GM12878 (cell line): ENCODE measurements around the gene MGMT. TPM values are rescaled to one million over a fixed set of nuclear protein-coding genes. Genes with fewer than 3 reads are reported as not detected.

Experiments
- ATAC-seq: fragments of 200-7000 bp; cut with Tn5 transposase; 3 replicates; pipeline ENCODE4 v1.9.1; 2020; ENCODE audit warnings: mild to moderate bottlenecking, moderate library complexity
- BruUV-seq: library from RNA; stranded (reverse); fragments of 400-500 nt; replicated peaks from 2 replicates; lab custom pipeline; 2021; lab: Mats Ljungman, UMichigan
- CTCF ChIA-PET: fragments of 300-600 bp; sonication (Branson Sonifier 250); formaldehyde crosslinking; extraction: SDS; loops from one replicate; lab custom pipeline; 2021; ENCODE audit warnings: inconsistent platforms; lab: Yijun Ruan, JAX
- POLR2A ChIA-PET: fragments of 350-600 bp; formaldehyde crosslinking; extraction: SDS; loops from one replicate; lab custom pipeline; 2021; ENCODE audit warnings: inconsistent platforms; lab: Charles Lee
- RAD21 ChIA-PET: fragments of 300-600 bp; sonication (Branson Sonifier 250); formaldehyde crosslinking; loops from one replicate; lab custom pipeline; 2023; ENCODE audit warnings: antibody characterized with exemption; ENCODE audit not compliant: unreplicated experiment; lab: Charles Lee
- SMC1A ChIA-PET: fragments of 300-600 bp; sonication (Branson Sonifier 250); formaldehyde crosslinking; loops from one replicate; lab custom pipeline; 2023; ENCODE audit not compliant: unreplicated experiment, uncharacterized antibody; lab: Charles Lee
- DNase-seq: peaks from one replicate; pipeline ENCODE4 v3.0.0-alpha.2; 2011; ENCODE audit warnings: low read depth, low spot score
- FAIRE-seq: peaks from 3 replicates; lab custom pipeline; 2011; peaks lifted over from hg19 to GRCh38; lab: Jason Lieb, UNC
- H2AFZ ChIP-seq: 2 replicates; pipeline ENCODE4 v1.6.0; 2011; ENCODE audit warnings: low read depth, low read length, control low read depth; ENCODE audit not compliant: control insufficient read depth
- H3K27ac ChIP-seq: 2 replicates; pipeline ENCODE4 v1.5.1; 2011; ENCODE audit warnings: control low read depth; ENCODE audit not compliant: control insufficient read depth, insufficient read depth
- H3K27me3 ChIP-seq, 2 experiments: replicated peaks in 1 of 2; 2 replicates each; pipeline versions ENCODE4 v1.6.0 to v1.6.1; 2011; ENCODE audit warnings: low read length in 1 of 2; ENCODE audit not compliant: control insufficient read depth in 2 of 2, insufficient read depth in 2 of 2
- H3K36me3 ChIP-seq, 2 experiments: 2 replicates each; pipeline ENCODE4 v1.5.1; 2011; ENCODE audit warnings: low read length in 1 of 2; ENCODE audit not compliant: control insufficient read depth in 2 of 2, insufficient read depth in 2 of 2
- H3K4me1 ChIP-seq: 2 replicates; pipeline ENCODE4 v1.6.1; 2011; ENCODE audit warnings: mild to moderate bottlenecking, low read length, moderate library complexity, mixed read lengths; ENCODE audit not compliant: control insufficient read depth, insufficient read depth
- H3K4me2 ChIP-seq: 2 replicates; pipeline ENCODE4 v1.6.0; 2011; ENCODE audit warnings: control low read depth; ENCODE audit not compliant: control insufficient read depth, insufficient read depth
- H3K4me3 ChIP-seq: fragments of 200-600 bp; sonication (generic); 2 replicates; pipeline ENCODE4 v1.5.1; 2016
- H3K79me2 ChIP-seq: 2 replicates; pipeline ENCODE4 v1.6.0; 2011; ENCODE audit warnings: low read length; ENCODE audit not compliant: control insufficient read depth, insufficient read depth
- H3K9ac ChIP-seq: 2 replicates; pipeline ENCODE4 v1.8.0; 2011; ENCODE audit warnings: low read length, control low read depth, mixed read lengths; ENCODE audit not compliant: control insufficient read depth, insufficient read depth
- H3K9me3 ChIP-seq: replicated peaks from 3 replicates; pipeline ENCODE4 v1.5.1; 2011; ENCODE audit warnings: mild to moderate bottlenecking, low read length; ENCODE audit not compliant: control insufficient read depth, insufficient read depth
- H4K20me1 ChIP-seq: 2 replicates; pipeline ENCODE4 v1.6.0; 2011; ENCODE audit not compliant: control insufficient read depth, insufficient read depth
- CEBPZ ChIP-seq: fragments of 150-350 bp; IDR thresholded peaks from 2 replicates; pipeline ENCODE4 v1.6.1; 2016; ENCODE audit warnings: low read depth, low read length
- CREM ChIP-seq: IDR thresholded peaks from 2 replicates; pipeline ENCODE4 v1.6.1; 2014; ENCODE audit warnings: antibody characterized with exemption, low read depth
- EP300 ChIP-seq, 2 experiments: fragments of 150-350 bp in 1 of 2; IDR thresholded peaks; 2 replicates each; pipeline ENCODE4 v1.6.1; 2011 to 2012; ENCODE audit warnings: low read depth in 2 of 2, low read length in 2 of 2, borderline replicate concordance in 1 of 2, improper control_type of control experiment in 1 of 2, inconsistent platforms in 1 of 2; ENCODE audit not compliant: control insufficient read depth in 1 of 2
- GABPA ChIP-seq: IDR thresholded peaks from 2 replicates; pipeline ENCODE4 v1.6.1; 2014; ENCODE audit warnings: antibody characterized with exemption, low read depth, mild to moderate bottlenecking, inconsistent platforms
- KLF5 ChIP-seq: fragments of 450-650 bp; IDR thresholded peaks from 2 replicates; pipeline ENCODE4 v1.6.1; 2014; ENCODE audit warnings: mild to moderate bottlenecking; ENCODE audit not compliant: partially characterized antibody
- LARP7 ChIP-seq: fragments of 450-650 bp; IDR thresholded peaks from 2 replicates; pipeline ENCODE4 v1.6.1; 2017; ENCODE audit warnings: mild to moderate bottlenecking
- PAX5 ChIP-seq: IDR thresholded peaks from 2 replicates; pipeline ENCODE4 v1.6.1; 2011; ENCODE audit warnings: low read depth, low read length, borderline replicate concordance
- PAX8 ChIP-seq: fragments of 450-650 bp; IDR thresholded peaks from 2 replicates; pipeline ENCODE4 v1.6.1; 2017; ENCODE audit warnings: mild to moderate bottlenecking, moderate library complexity
- PML ChIP-seq: IDR thresholded peaks from 2 replicates; pipeline ENCODE4 v1.6.1; 2012; ENCODE audit warnings: low read length, inconsistent platforms
- RAD51 ChIP-seq: fragments of 450-650 bp; IDR thresholded peaks from 2 replicates; pipeline ENCODE4 v1.6.1; 2016; ENCODE audit warnings: moderate library complexity, mild to moderate bottlenecking, inconsistent platforms
- SIN3A ChIP-seq: IDR thresholded peaks from 2 replicates; pipeline ENCODE4 v1.6.1; 2012; ENCODE audit warnings: low read depth, low read length, improper control_type of control experiment
- SP1 ChIP-seq: IDR thresholded peaks from one replicate; pipeline ENCODE4 v1.6.1; 2011; ENCODE audit warnings: low read depth, low read length
- SUPT20H ChIP-seq: IDR thresholded peaks from 2 replicates; pipeline ENCODE4 v1.6.1; 2011; ENCODE audit warnings: low read depth, mild to moderate bottlenecking, low read length, moderate library complexity, borderline replicate concordance; ENCODE audit not compliant: control insufficient read depth
- ZNF207 ChIP-seq: fragments of 450-650 bp; IDR thresholded peaks from 2 replicates; pipeline ENCODE4 v1.6.1; 2014; ENCODE audit warnings: antibody characterized with exemption, mild to moderate bottlenecking, borderline replicate concordance
- WGBS: methylation state at CpG from one replicate; pipeline ENCODE4 v1.1.6; 2016; ENCODE audit warnings: low lambda C conversion rate; ENCODE audit not compliant: insufficient replicate concordance, insufficient coverage; ENCODE audit errors: missing lambda C conversion rate; 5-methylcytosine and 5-hydroxymethylcytosine counted together
- in situ Hi-C: fragments of 300-500 bp; cut with MboI; formaldehyde crosslinking; loops from 9 replicates; pipeline ENCODE4 v1.14.3; 2018; ENCODE audit warnings: mixed read lengths
- intact Hi-C: fragments of 100-400 bp; cut with micrococcal nuclease; formaldehyde crosslinking; loops from one replicate; pipeline ENCODE4 v1.14.2; 2022; ENCODE audit not compliant: unreplicated experiment
- polyA plus RNA-seq, 11 experiments: library from polyadenylated mRNA; depleted of rRNA in 4 of 11; unstranded in 6 of 11; stranded (reverse) in 5 of 11; fragments of >200 nt; fragmentation: Nextera tagmentation in 4 of 11; fragmentation: Illumina TruSeq in 1 of 11; extraction: Ambion mirVana in 4 of 11; extraction: Trizol in 1 of 11; gene quantifications; 1 replicate in 1 of 11; 2 replicates in 10 of 11; pipeline versions ENCODE4 v1.2.1 to v1.2.3, GENCODE V29; 2011 to 2016; ENCODE audit warnings: inconsistent platforms in 2 of 11, missing spikeins in 2 of 11, low read depth in 1 of 11
- total RNA-seq, 4 experiments: library from RNA; depleted of rRNA in 3 of 4; stranded (reverse); fragments of >200 nt in 3 of 4; fragmentation: Illumina TruSeq in 1 of 4; extraction: Trizol in 1 of 4; gene quantifications; 2 replicates each; pipeline versions ENCODE4 v1.2.1 to v1.2.3, GENCODE V29; 2013 to 2021
- TF ChIP-seq, protein P1 (sequence below): fragments of 450-650 bp; IDR thresholded peaks from 2 replicates; pipeline ENCODE4 v1.6.1; 2017; ENCODE audit warnings: mild to moderate bottlenecking, moderate library complexity
- TF ChIP-seq, protein P2 (sequence below): IDR thresholded peaks from 2 replicates; pipeline ENCODE4 v1.6.1; 2011; ENCODE audit warnings: mild to moderate bottlenecking, low read depth, low read length, moderate library complexity; ENCODE audit not compliant: insufficient replicate concordance

The MGMT gene
- total and polyA plus RNA-seq, 10 of the 15 experiments (the other 5 are each of a cell fraction or from before 2014, with no cell fraction given): 0.16 to 24.2 (median 13.3) TPM

DNA sequence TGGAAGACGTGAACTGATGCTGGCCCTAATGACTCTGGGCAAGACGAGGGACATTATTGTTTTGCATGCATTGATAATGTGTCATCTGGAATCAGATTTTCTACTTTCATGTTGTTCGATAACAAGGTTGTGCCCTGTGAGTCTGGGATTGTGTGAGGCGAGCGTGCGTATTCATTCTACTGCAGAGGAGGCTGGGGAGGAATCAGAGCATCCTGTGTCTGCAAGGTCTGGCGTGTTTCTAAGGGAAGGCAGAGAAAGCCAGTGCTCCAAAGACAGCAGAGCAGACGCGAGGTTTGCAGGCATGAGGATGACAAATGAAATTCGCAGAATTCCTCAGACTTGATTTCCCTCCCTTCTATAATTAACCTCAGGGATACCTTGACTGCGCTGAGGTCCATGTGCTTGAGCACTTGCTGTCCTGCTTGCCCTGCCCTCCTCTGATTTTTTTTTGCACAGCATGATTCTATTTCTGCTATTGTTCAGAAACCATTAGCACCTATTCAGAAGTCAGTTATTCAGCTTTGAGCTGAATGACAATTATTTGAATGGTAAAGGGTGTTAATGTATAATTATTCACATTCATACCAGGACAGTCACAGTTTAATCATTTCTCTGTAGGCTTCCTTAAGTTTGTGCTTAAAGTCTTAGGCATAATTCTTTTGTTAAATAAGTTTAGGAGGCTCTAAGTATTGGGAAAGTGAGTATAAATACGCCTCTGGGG is 263.4 kb downstream of the MGMT start:
- no peak for FAIRE-seq
- Histone ChIP-seq H2AFZ (no peak overlapping the region), H3K9ac (no peak overlapping the region), H3K27me3 (no peaks in the 10 kb centered on the region), H3K9me3 (no peaks in the 10 kb centered on the region; the same call in 2 of the 3 replicates), H3K4me1 (no peaks in the 10 kb centered on the region), H3K79me2 (no peaks in the 10 kb centered on the region), H3K27ac (no peak overlapping the region), H4K20me1 (no peaks in the 10 kb centered on the region), H3K4me2 (no peak overlapping the region), H3K4me3 (no peak overlapping the region), H3K36me3 (no peaks in the 10 kb centered on the region)
- no TSS peak for BruUV-seq
- POLR2A ChIA-PET: no interaction called here
- in situ Hi-C loops: no loop called here
- RAD21 ChIA-PET: no interaction called here
- no peak for DNase-seq
- no peak for ATAC-seq
- intact Hi-C loops: no loop called here
- WGBS: 95% methylated on average over 12 of the region's 12 CpGs
- CTCF ChIA-PET: no interaction called here
- SMC1A ChIA-PET: no interaction called here
- TF ChIP-seq PAX5 (no peak), RAD51 (no peak), CEBPZ (no peak), EP300 (IDR thresholded peaks at IDR 0.05; ENCODE audit: borderline replicate concordance in 1 of 2, control insufficient read depth in 1 of 2, low read depth in 2 of 2, low read length in 2 of 2) (no peak), KLF5 (no peak), ZNF207 (no peak), PAX8 (no peak), GABPA (no peak), SIN3A (no peak), LARP7 (no peak), CREM (no peak), PML (no peak), SP1 (no peak), SUPT20H (no peak)
- TF ChIP-seq, protein P1, sequence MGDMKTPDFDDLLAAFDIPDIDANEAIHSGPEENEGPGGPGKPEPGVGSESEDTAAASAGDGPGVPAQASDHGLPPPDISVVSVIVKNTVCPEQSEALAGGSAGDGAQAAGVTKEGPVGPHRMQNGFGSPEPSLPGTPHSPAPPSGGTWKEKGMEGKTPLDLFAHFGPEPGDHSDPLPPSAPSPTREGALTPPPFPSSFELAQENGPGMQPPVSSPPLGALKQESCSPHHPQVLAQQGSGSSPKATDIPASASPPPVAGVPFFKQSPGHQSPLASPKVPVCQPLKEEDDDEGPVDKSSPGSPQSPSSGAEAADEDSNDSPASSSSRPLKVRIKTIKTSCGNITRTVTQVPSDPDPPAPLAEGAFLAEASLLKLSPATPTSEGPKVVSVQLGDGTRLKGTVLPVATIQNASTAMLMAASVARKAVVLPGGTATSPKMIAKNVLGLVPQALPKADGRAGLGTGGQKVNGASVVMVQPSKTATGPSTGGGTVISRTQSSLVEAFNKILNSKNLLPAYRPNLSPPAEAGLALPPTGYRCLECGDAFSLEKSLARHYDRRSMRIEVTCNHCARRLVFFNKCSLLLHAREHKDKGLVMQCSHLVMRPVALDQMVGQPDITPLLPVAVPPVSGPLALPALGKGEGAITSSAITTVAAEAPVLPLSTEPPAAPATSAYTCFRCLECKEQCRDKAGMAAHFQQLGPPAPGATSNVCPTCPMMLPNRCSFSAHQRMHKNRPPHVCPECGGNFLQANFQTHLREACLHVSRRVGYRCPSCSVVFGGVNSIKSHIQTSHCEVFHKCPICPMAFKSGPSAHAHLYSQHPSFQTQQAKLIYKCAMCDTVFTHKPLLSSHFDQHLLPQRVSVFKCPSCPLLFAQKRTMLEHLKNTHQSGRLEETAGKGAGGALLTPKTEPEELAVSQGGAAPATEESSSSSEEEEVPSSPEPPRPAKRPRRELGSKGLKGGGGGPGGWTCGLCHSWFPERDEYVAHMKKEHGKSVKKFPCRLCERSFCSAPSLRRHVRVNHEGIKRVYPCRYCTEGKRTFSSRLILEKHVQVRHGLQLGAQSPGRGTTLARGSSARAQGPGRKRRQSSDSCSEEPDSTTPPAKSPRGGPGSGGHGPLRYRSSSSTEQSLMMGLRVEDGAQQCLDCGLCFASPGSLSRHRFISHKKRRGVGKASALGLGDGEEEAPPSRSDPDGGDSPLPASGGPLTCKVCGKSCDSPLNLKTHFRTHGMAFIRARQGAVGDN: no peak
- TF ChIP-seq, protein P2, sequence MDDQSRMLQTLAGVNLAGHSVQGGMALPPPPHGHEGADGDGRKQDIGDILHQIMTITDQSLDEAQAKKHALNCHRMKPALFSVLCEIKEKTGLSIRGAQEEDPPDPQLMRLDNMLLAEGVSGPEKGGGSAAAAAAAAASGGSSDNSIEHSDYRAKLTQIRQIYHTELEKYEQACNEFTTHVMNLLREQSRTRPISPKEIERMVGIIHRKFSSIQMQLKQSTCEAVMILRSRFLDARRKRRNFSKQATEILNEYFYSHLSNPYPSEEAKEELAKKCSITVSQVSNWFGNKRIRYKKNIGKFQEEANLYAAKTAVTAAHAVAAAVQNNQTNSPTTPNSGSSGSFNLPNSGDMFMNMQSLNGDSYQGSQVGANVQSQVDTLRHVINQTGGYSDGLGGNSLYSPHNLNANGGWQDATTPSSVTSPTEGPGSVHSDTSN: no peak
